PC-3 (cell line): Measurements from ENCODE around the gene ANKRA2. TPM values are rescaled to one million over a fixed set of nuclear protein-coding genes. Genes with fewer than 3 reads are reported as not detected.

Experiments used
- ATAC-seq: fragments of 200-7000 bp; cut with Tn5 transposase; 2 replicates; pipeline ENCODE4 v1.9.1; 2020; ENCODE audit warnings: mild to moderate bottlenecking, moderate library complexity
- BruUV-seq: library from RNA; stranded (reverse); fragments of 400-500 nt; replicated peaks from 2 replicates; lab custom pipeline; 2021; lab: Mats Ljungman, UMichigan
- CTCF ChIA-PET: fragments of 300-600 bp; sonication (Branson Sonifier 250); formaldehyde crosslinking; loops from one replicate; lab custom pipeline; 2022; ENCODE audit warnings: antibody characterized with exemption; lab: Charles Lee
- POLR2A ChIA-PET: fragments of 300-600 bp; sonication (Branson Sonifier 250); formaldehyde crosslinking; loops from one replicate; lab custom pipeline; 2022; ENCODE audit warnings: antibody characterized with exemption; ENCODE audit not compliant: unreplicated experiment; lab: Charles Lee
- DNase-seq: peaks from one replicate; pipeline ENCODE4 v3.0.0-alpha.2; 2015
- H2AFZ ChIP-seq: fragments of 300-600 bp; sonication (generic); 2 replicates; pipeline ENCODE4 v1.6.0; 2016; ENCODE audit warnings: antibody characterized with exemption, low read length
- H3F3A ChIP-seq: fragments of 300-600 bp; sonication (generic); one replicate; pipeline ENCODE4 v1.6.0; 2017; ENCODE audit warnings: antibody characterized with exemption, low read length, control low read depth, mild to moderate bottlenecking; ENCODE audit not compliant: unreplicated experiment
- H3K27ac ChIP-seq: fragments of 300-600 bp; sonication (generic); 2 replicates; pipeline ENCODE4 v1.5.1; 2016; ENCODE audit warnings: mild to moderate bottlenecking, low read length
- H3K27me3 ChIP-seq: fragments of 300-600 bp; sonication (generic); 2 replicates; pipeline ENCODE4 v1.6.1; 2016; ENCODE audit warnings: low read length, mixed read lengths
- H3K36me3 ChIP-seq: fragments of 300-600 bp; sonication (generic); 2 replicates; pipeline ENCODE4 v1.6.1; 2016; ENCODE audit warnings: low read depth, mixed run types, low read length, mixed read lengths
- H3K4me1 ChIP-seq: fragments of 300-600 bp; sonication (generic); 2 replicates; pipeline ENCODE4 v1.5.1; 2016; ENCODE audit warnings: low read length; ENCODE audit not compliant: insufficient read depth
- H3K4me2 ChIP-seq: fragments of 300-600 bp; sonication (generic); 2 replicates; pipeline ENCODE4 v1.6.0; 2016; ENCODE audit warnings: low read length
- H3K4me3 ChIP-seq: fragments of 300-600 bp; sonication (generic); 2 replicates; pipeline ENCODE4 v1.5.1; 2016; ENCODE audit warnings: mild to moderate bottlenecking, low read length, mixed read lengths
- H3K79me2 ChIP-seq: fragments of 300-600 bp; sonication (generic); 2 replicates; pipeline ENCODE4 v1.6.1; 2017; ENCODE audit warnings: low read length, mixed read lengths
- H3K9ac ChIP-seq: fragments of 300-600 bp; sonication (generic); 2 replicates; pipeline ENCODE4 v1.6.0; 2016; ENCODE audit warnings: mild to moderate bottlenecking, low read length
- H3K9me2 ChIP-seq: fragments of 300-600 bp; sonication (generic); replicated peaks from 2 replicates; pipeline ENCODE4 v1.6.1; 2016; ENCODE audit warnings: mixed run types, low read length, mixed read lengths
- H3K9me3 ChIP-seq: fragments of 300-600 bp; sonication (generic); 2 replicates; pipeline ENCODE4 v1.6.1; 2016; ENCODE audit warnings: low read length, mixed read lengths
- H4K20me1 ChIP-seq: fragments of 300-600 bp; sonication (generic); 2 replicates; pipeline ENCODE4 v1.6.1; 2016; ENCODE audit warnings: low read length, mixed read lengths
- CTCF ChIP-seq: fragments of 300-600 bp; sonication (generic); conservative IDR thresholded peaks from 2 replicates; pipeline ENCODE4 v1.5.1; 2017; ENCODE audit warnings: antibody characterized with exemption, low read depth, mild to moderate bottlenecking, low read length
- EZH2 ChIP-seq: fragments of 300-600 bp; sonication (generic); IDR thresholded peaks from one replicate; pipeline ENCODE4 v1.6.1; 2017; ENCODE audit warnings: antibody characterized with exemption, mild to moderate bottlenecking, low read length; ENCODE audit not compliant: unreplicated experiment
- EZH2phosphoT487 ChIP-seq: fragments of 300-600 bp; sonication (generic); IDR thresholded peaks from 2 replicates; pipeline ENCODE4 v1.6.1; 2018; ENCODE audit warnings: mild to moderate bottlenecking, antibody characterized with exemption, low read length, borderline replicate concordance
- intact Hi-C: fragments of 100-400 bp; cut with micrococcal nuclease; formaldehyde crosslinking; loops from 2 replicates; pipeline ENCODE4 v1.9.0; 2023
- total RNA-seq: library from RNA; depleted of rRNA; stranded (reverse); fragments of >200 nt; gene quantifications from 2 replicates; pipeline ENCODE4 v1.2.3, GENCODE V29; 2014

ANKRA2 gene
- total RNA-seq, 1 experiment from 2014 or later: 4.4 TPM

GRCh38 chr5:73529081-73529480 is 36.4 kb downstream of the ANKRA2 start:
- ChIA-PET POLR2A (no interaction called here), CTCF (no interaction called here)
- BruUV-seq: no TSS peak
- H3K36me3 ChIP-seq: no peaks in the 10 kb centered on the region
- H3K79me2 ChIP-seq: no peaks in the 10 kb centered on the region
- TF ChIP-seq EZH2 (no peak), EZH2phosphoT487 (no peak), CTCF (no peak)
- DNase-seq (no peak), ATAC-seq (no peak)
- no peaks in the 10 kb centered on the region for H4K20me1 ChIP-seq
- H3K27me3 ChIP-seq: no peaks in the 10 kb centered on the region
- H3F3A ChIP-seq: no peaks in the 10 kb centered on the region
- no peak overlapping the region for H3K4me2 ChIP-seq
- H3K9me3 ChIP-seq: no peaks in the 10 kb centered on the region
- H3K9ac ChIP-seq: no peak overlapping the region
- no peak overlapping the region for H3K4me3 ChIP-seq
- H3K27ac ChIP-seq: no peak overlapping the region
- H3K4me1 ChIP-seq: no peaks in the 10 kb centered on the region
- no peak overlapping the region for H2AFZ ChIP-seq
- H3K9me2 ChIP-seq: no peaks in the 10 kb centered on the region
- intact Hi-C loops: no loop called here

- Histone ChIP-seq H2AFZ (no peak overlapping the region), H4K20me1 (no peaks in the 10 kb centered on the region), H3F3A (no peaks in the 10 kb centered on the region), H3K4me3 (no peak overlapping the region), H3K27me3 (no peaks in the 10 kb centered on the region), H3K27ac (no peak overlapping the region), H3K9me2 (no peaks in the 10 kb centered on the region), H3K36me3 (no peaks in the 10 kb centered on the region), H3K9ac (no peak overlapping the region), H3K4me2 (no peak overlapping the region), H3K79me2 (no peaks in the 10 kb centered on the region), H3K4me1 (no peaks in the 10 kb centered on the region), H3K9me3 (no peaks in the 10 kb centered on the region)
- POLR2A ChIA-PET: no interaction called here
- ATAC-seq (no peak), DNase-seq (no peak)
- CTCF ChIA-PET: no interaction called here
- no TSS peak for BruUV-seq
- intact Hi-C loops: no loop called here
- no peak for TF ChIP-seq CTCF
- no peak for TF ChIP-seq EZH2
- no peak for TF ChIP-seq EZH2phosphoT487
These were observed 37.2 kb downstream of the ANKRA2 start for GRCh38 chr5:73528248-73528647.

GRCh38 chr5:73525606-73526203 is 39.7 kb downstream of the ANKRA2 start:
- no TSS peak for BruUV-seq
- DNase-seq: no peak
- intact Hi-C loops: no loop called here
- no peak overlapping the region for H3K4me3 ChIP-seq
- POLR2A ChIA-PET: no interaction called here
- no peaks in the 10 kb centered on the region for H3K9me2 ChIP-seq
- no peak overlapping the region for H3K27ac ChIP-seq
- no peak overlapping the region for H3K4me2 ChIP-seq
- TF ChIP-seq EZH2: no peak
- H3K9me3 ChIP-seq: no peaks in the 10 kb centered on the region
- no peaks in the 10 kb centered on the region for H3F3A ChIP-seq
- no peaks in the 10 kb centered on the region for H4K20me1 ChIP-seq
- CTCF ChIA-PET: no interaction called here
- no peaks in the 10 kb centered on the region for H3K27me3 ChIP-seq
- no peaks in the 10 kb centered on the region for H3K36me3 ChIP-seq
- no peak overlapping the region for H2AFZ ChIP-seq
- ATAC-seq: no peak
- no peaks in the 10 kb centered on the region for H3K79me2 ChIP-seq
- no peaks in the 10 kb centered on the region for H3K4me1 ChIP-seq
- H3K9ac ChIP-seq: no peak overlapping the region
